Measurements from ENCODE around the gene KIF1A.

The KIF1A gene

DNA sequence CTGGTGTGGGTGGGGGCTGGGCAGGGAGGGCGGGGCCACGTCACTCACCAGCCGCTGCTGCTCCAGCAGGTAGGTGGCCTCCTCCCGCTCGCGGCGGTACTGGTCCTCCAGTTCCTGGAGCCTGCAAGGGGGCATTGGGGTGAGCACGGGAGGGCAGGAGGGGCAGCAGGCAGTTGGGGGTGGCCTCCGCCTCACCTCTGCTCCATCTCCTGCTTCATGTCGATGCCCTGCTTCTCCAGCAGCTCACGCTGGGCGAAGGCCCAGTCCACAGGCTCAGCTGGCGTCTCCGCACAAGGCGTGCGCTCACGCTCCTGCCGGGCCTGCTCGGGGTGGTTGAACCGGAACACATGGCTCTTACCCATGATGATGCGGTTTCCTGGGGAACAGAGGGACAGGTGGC is 57.0 kb downstream of the KIF1A start:
- no peak for DNase-seq

DNA sequence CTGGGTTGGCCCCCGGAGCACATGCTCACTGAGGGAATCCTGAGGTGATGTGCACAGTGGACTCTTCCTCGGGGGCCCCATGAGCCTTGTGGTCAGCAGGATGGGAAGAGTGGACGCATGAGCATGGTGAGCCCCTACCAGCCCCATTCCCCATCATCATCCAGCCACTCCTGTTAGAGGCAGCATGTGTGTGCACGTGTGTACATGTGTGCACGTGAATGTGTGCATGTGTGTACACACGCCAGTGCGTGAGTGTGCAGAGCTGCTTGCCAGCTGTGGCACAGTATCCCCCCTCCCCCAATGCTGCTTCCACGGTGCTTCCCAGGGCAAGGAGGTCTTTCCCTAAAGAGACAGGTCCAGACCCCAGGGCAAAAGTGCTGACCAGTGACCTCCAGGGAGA is 57.8 kb downstream of the KIF1A start:
- no peak for DNase-seq

- DNase-seq = no peak
Measured at GRCh38 chr2:240760576-240761246, 59.3 kb downstream of the KIF1A start.

DNA sequence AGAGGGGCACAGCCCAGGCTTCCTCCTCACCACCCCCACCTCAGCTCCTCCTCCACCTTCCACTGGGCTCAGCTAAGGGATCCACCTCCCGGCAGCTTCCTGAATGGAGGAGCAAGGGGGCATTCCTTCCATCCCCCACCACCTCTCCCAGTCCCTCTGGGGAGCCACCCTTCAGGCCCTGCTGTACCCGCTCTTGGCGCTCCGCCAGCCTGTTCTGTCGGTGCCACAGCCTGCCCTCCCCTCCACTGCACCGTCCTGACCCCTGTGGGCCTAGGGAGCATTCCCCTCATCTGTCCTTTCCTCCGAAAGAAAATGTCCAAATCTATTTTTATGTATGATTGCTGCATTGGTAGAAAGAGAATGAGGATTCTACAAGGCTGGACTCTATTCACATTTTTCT is 59.9 kb downstream of the KIF1A start:
- no peak for DNase-seq

DNA sequence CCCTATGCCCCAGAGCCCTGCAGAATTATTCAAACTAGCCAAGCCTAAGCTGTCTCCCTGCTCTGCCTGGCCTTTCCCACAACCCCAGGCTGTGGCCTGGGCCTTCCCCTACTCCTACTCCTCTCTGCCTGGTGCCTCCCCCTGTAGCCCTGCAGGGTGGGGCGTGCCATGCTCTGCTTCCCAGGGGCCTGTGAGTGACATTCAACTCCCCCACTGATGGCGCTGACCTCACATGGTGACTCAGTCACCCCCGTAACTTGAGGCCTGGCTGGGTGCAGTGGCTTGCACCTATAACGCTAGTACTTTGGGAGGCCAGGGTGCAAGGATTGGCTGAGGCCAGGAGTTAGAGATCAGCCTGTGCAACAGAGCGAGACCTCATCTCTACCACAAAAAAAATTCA is 60.6 kb downstream of the KIF1A start:
- DNase-seq = no peak

- DNase-seq = no peak
Measured at GRCh38 chr2:240757086-240757614, 62.9 kb downstream of the KIF1A start.

DNA sequence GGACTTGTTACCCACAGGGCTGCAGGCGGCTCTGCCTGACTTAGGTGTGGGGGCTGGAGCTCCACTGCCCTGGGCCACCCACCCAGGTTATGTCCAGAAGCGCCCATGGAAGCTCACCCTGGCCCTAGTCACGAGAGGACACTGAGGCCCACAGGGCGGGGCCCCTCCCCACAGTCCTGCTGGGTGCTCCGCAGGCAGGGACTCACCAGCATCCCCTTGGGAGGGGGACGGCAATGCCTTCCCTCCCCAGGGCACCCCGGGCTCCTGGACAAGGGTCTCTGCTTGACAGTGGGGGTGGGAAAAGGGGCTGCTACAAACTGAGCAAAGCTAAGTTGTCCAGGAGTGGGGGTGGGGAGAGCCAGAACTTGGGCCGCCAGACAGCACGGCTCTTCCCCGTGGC is 67.8 kb downstream of the KIF1A start:
- no peak for DNase-seq

GRCh38 chr2:240750409-240750808 is 69.6 kb downstream of the KIF1A start:
- DNase-seq = no peak

GRCh38 chr2:240749516-240749915 is 70.5 kb downstream of the KIF1A start:
- no peak for DNase-seq

GRCh38 chr2:240747256-240747655 is 72.8 kb downstream of the KIF1A start:
- DNase-seq = no peak

DNA sequence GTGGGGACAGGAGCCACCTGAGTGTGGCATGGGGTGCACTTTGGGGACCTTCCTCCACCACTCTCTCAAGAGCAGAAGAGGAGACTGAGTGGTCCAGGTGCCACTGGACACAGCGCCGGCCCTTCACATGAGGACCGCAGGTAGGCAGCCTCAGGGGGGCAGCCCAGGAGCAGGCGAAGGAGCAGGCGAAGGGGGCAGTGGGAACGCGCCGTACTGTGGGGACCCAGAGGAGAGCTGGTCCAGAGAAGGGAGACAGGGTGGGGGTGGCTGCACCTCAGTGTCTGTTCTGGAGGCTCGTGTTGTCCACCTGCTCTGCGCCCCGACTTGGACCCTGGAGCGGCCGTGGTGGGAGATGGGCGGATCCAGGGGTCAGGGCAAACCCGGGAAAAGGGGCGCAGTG is 73.3 kb downstream of the KIF1A start:
- no peak for DNase-seq

GRCh38 chr2:240745962-240746361 is 74.1 kb downstream of the KIF1A start:
- no peak for DNase-seq

- DNase-seq = no peak
Measured at GRCh38 chr2:240745456-240745855, 74.6 kb downstream of the KIF1A start.

GRCh38 chr2:240742602-240743095 is 77.4 kb downstream of the KIF1A start:
- no peak for DNase-seq

DNA sequence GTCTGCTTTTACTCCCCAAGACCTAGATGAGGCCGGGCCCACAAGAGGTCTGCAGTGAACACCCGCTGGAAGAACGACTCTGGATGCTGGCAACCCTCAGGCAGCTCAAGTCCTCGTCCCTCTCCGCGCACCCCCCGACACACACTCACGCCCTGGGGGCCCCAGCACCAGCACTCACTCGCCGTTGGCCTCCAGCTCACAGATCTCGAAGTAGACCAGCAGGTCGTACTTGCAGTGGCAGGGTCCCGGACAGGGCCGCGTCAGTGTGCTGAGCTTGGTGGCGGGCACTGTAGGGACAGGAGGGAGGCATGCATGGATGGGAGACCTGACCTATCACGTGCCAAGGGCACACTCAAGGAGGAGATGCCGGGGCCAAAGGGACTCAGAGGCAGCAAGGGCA is 78.9 kb downstream of the KIF1A start:
- DNase-seq = no peak

DNA sequence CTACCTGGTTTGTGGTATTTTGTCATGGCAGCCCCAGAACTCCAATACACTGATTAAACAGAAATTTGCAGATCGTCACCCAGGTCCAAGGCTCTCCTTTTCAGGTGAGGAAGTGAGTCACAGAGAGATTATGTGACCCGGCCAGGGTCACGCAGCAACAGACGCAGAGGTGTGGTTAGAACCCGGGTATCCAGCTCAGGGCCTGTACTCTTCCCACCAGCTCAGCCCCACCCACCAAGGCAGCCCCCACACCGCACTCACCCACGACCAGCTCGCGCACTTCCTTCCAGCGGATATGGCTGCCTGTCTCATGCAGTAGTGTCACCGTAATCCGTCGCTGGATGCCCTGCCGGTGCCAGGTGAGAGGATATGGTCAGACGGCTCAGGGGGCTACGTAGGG is 80.2 kb downstream of the KIF1A start:
- DNase-seq = no peak

DNA sequence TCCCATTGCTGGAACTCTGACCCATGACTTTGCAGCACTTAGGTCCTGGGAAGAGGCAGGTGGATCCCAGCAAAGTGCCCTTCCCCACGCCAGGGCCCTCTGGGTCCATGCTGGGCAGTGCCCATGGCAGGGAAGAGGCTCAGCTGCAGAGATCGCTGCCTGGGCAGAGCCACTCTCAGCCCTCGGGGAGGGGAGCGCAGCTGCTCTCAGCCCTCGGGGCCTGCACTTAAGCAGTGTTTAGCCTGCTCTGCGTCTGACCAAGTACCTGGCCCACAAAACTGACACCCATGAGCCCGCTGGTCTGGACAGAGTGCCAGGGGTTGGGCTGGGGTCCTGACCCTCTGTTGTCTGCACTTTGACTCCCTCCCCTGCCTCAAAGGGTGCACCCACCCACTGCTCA is 82.1 kb downstream of the KIF1A start:
- no peak for DNase-seq

GRCh38 chr2:240737512-240737911 is 82.5 kb downstream of the KIF1A start:
- DNase-seq = no peak

DNA sequence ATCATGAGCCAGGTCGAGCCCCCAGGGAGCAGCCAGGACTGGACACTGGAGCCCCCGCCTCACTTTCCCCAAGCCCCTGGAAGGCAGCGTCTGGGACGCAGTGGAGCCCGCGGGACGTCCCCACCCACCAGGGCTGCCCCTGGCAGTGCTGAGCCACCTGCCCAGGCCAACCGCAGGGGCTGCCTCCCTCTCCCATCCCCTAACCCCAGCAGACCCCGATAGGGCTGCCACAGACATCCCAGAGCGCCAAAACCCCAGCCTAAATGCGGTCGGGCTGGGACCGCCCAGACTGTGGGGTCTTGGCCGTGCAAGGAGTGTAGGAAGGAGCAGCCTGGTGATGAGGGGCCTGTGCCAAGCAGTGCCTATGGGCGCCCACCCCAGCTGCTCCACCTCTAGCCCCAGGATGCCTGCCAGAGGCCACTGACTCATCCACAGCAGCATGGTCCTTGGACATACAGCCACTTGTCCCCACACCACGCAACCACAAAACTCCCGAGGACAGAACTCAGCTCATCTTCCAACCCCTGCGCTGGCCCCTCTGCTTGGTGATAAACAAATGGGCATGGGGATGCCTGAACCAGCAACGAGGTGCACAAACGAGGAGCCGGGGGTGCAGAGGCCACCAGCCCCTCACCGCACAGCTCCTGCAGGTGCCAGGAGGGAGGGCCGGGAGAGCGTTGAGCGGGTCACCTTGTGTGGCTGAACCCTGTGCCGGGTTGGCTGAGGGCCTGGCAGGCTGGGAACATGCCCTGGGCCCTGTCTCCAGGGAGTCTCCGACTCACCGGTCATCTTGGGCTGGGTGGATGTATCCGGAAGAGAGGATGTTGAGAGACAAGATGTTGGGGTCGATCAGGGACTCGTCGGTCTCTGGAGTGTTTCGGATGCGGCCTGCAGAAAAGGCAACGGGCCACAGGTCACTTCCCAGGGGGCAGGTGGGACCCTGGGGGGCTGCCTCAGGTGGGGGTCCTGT is 83.5 kb downstream of the KIF1A start:
- no peak for DNase-seq

DNA sequence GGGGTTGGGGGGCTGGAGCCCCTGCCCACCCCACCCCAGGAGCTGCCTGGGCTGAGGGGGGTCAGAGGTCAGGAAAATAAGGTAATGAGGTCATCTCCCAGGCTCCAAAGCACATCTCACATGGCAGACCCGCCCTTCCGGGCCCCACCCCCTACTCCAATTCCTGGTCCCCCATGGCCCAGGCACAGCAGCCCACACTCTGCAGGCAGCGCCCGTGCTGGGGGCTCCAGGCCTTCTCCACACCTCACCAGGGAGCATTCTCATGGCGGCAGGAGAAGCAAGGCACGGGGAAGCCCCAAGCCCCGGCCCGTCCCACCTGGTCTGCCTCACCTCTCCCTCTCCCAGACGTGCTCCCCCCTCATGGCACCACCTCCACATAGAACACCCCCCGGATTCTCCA is 84.5 kb downstream of the KIF1A start:
- DNase-seq = no peak

GRCh38 chr2:240734756-240735155 is 85.3 kb downstream of the KIF1A start:
- DNase-seq = no peak

- DNase-seq = no peak
Measured at GRCh38 chr2:240733803-240734495, 86.1 kb downstream of the KIF1A start.

GRCh38 chr2:240732911-240733622 is 87.0 kb downstream of the KIF1A start:
- no peak for DNase-seq
